Activated CD4-positive, CD25-positive, alpha-beta regulatory T cell treated with anti-CD3 and anti-CD28 coated beads, Interleukin-2, amount 50 U/mL, for 72 hours (primary cell): ENCODE results near the gene SH2B3.

Source experiments
- DNase-seq: peaks from one replicate; pipeline ENCODE4 v3.0.0; 2021

The SH2B3 gene

GRCh38 chr12:111409780-111410430 lies 4.2 kb downstream of the SH2B3 start:
- DNase-seq: no peak

- no peak for DNase-seq
Observed at GRCh38 chr12:111410431-111411184, 4.9 kb downstream of the SH2B3 start.

- no peak for DNase-seq
Observed at GRCh38 chr12:111411185-111411764, 5.6 kb downstream of the SH2B3 start.

GRCh38 chr12:111412007-111412829 lies 6.5 kb downstream of the SH2B3 start:
- no peak for DNase-seq

GRCh38 chr12:111412830-111413441 lies 7.2 kb downstream of the SH2B3 start:
- DNase-seq: no peak

- DNase-seq: no peak
Observed at GRCh38 chr12:111413442-111414086, 7.8 kb downstream of the SH2B3 start.

- no peak for DNase-seq
Observed at GRCh38 chr12:111414711-111415252, 9.1 kb downstream of the SH2B3 start.

- DNase-seq: no peak
Observed at GRCh38 chr12:111417290-111417689, 11.6 kb downstream of the SH2B3 start.

GRCh38 chr12:111417784-111418593 lies 12.3 kb downstream of the SH2B3 start:
- DNase-seq: no peak

GRCh38 chr12:111418594-111418880 lies 12.8 kb downstream of the SH2B3 start:
- no peak for DNase-seq

- DNase-seq: no peak
Observed at GRCh38 chr12:111419784-111420183, 14.1 kb downstream of the SH2B3 start.

GRCh38 chr12:111420494-111420893 lies 14.8 kb downstream of the SH2B3 start:
- DNase-seq: no peak

- DNase-seq: no peak
Observed at GRCh38 chr12:111424189-111424792, 18.6 kb downstream of the SH2B3 start.

GRCh38 chr12:111424793-111425251 lies 19.1 kb downstream of the SH2B3 start:
- no peak for DNase-seq

GRCh38 chr12:111425655-111426054 lies 19.9 kb downstream of the SH2B3 start:
- DNase-seq: no peak

- no peak for DNase-seq
Observed at GRCh38 chr12:111426344-111427185, 20.8 kb downstream of the SH2B3 start.

GRCh38 chr12:111427417-111428074 lies 21.8 kb downstream of the SH2B3 start:
- DNase-seq: no peak

GRCh38 chr12:111428081-111428727 lies 22.5 kb downstream of the SH2B3 start:
- no peak for DNase-seq

- DNase-seq: no peak
Observed at GRCh38 chr12:111428728-111429175, 23.0 kb downstream of the SH2B3 start.
